ENCODE data around the gene ZNF552. TPM values are rescaled to one million over a fixed set of nuclear protein-coding genes. Genes with fewer than 3 reads are reported as not detected.
A peak's percentile ranks its signal among the peaks of the same experiment; 100 is the strongest.
"Not testable (repeated sequence)": the region's sequence is repeated elsewhere in the genome, so short reads cannot be mapped to it uniquely, and the experiment has no call there.

Gene ZNF552
- total RNA-seq, 2 experiments from 2014 or later, result 4.8 to 6.1 TPM

- H3K4me3 Mint-ChIP-seq, result no peak overlapping the region
- DNase-seq, result no peak
- intact Hi-C loops (cut with micrococcal nuclease), result no loop called here
- H3K4me1 Mint-ChIP-seq (ENCODE audit: low read depth), result peaks cover 48% of the 10 kb centered on the region
- H3K9me3 Mint-ChIP-seq, result no peaks in the 10 kb centered on the region
- no peaks in the 10 kb centered on the region for H3K27me3 Mint-ChIP-seq
- POLR2A ChIA-PET, result no interaction called here
- H3K36me3 Mint-ChIP-seq, result peaks cover 17% of the 10 kb centered on the region
- CTCF ChIA-PET, result no interaction called here
- no peak overlapping the region for H3K27ac Mint-ChIP-seq
Observed at GRCh38 chr19:57816652-57817051, 1.9 kb upstream of the ZNF552 start.

DNA sequence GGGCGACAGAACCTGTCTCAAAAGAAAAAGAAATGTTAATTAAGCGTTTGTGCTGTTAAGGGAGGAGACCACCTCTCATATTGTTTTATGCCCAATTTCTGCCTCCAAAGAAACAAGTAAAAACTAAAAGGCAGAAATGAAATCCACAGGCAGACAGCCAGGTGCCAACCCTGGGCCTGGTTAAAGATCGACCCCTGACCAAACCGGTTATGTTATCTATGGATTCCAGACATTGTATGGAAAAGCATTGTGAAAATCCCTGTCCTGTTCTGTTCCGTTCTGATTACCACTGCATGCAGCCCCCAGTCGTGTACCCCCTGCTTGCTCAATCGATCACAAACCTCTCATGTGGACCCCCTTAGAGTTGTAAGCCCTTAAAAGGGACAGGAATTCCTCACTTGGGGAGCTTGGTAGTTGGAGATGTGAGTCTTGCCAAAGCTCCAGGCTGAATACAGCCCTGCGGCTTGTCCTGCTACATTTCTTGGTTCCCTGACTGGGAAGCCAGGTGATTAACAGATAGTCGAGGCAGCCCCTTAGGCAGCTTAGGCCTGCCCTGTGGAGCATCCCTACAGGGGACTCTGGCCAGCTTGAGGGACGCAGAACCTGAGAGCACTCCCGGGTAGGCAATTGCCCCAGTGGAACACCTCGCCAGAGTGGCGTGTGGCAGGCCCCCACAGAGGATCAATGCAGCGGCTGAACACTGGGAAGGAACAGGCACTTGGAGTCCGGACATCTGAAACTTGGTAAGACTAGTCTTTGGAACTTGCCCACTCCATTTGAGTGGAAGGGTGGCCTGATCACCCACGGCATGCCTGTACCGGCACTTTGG, 748 bp upstream of the ZNF552 start:
- intact Hi-C loops (cut with micrococcal nuclease), result loop anchor here (2.0 kb wide), 2 partner anchors 47 to 69 kb away; partner anchors contain the start of genes ZNF586 and ZNF776
- CTCF ChIA-PET, result no interaction called here
- no peak for DNase-seq
- POLR2A ChIA-PET, result interaction anchor here (1.0 to 1.2 kb wide), 2 partner anchors 46 to 133 kb away, joined by 6 to 7 read pairs; partner anchors contain the start of genes ZNF551 and ZNF586
- Mint-ChIP-seq H3K9me3 (no peaks in the 10 kb centered on the region), H3K4me3 (peak overlapping the region; percentile 91), H3K27ac (peak overlapping the region; percentile 84), H3K36me3 (peaks cover 15% of the 10 kb centered on the region), H3K4me1 (ENCODE audit: low read depth) (peaks cover 39% of the 10 kb centered on the region), H3K27me3 (no peaks in the 10 kb centered on the region)

GRCh38 chr19:57813919-57814504, 701 bp downstream of the ZNF552 start:
- H3K4me3 Mint-ChIP-seq, result peak overlapping the region; percentile 91
- H3K27me3 Mint-ChIP-seq, result no peaks in the 10 kb centered on the region
- intact Hi-C loops (cut with micrococcal nuclease), result loop anchor here (2.0 to 5.0 kb wide), 4 partner anchors 33 to 532 kb away; partner anchors contain the start of genes ZNF460, ZNF586, ZNF587 and ZNF776
- POLR2A ChIA-PET, result interaction anchor here (1.2 kb wide), 1 partner anchor 45 kb away, joined by 7 read pairs; the partner anchor contains the start of gene ZNF586
- H3K4me1 Mint-ChIP-seq (ENCODE audit: low read depth), result peaks cover 36% of the 10 kb centered on the region
- peaks cover 20% of the 10 kb centered on the region for H3K36me3 Mint-ChIP-seq
- no peaks in the 10 kb centered on the region for H3K9me3 Mint-ChIP-seq
- peak overlapping the region; percentile 84 for H3K27ac Mint-ChIP-seq
- DNase-seq, result no peak
- CTCF ChIA-PET, result no interaction called here

GRCh38 chr19:57812975-57813820, 1.5 kb downstream of the ZNF552 start:
- Mint-ChIP-seq H3K4me1 (ENCODE audit: low read depth) (peaks cover 34% of the 10 kb centered on the region), H3K36me3 (peaks cover 25% of the 10 kb centered on the region), H3K4me3 (peak overlapping the region; percentile 91), H3K27ac (peak overlapping the region; percentile 61)
- POLR2A ChIA-PET, CTCF ChIA-PET, H3K27me3 Mint-ChIP-seq, DNase-seq, H3K9me3 Mint-ChIP-seq: not testable (repeated sequence)
- intact Hi-C loops (cut with micrococcal nuclease), result loop anchor here (5.0 kb wide), 2 partner anchors 34 to 531 kb away; partner anchors contain the start of genes ZNF460 and ZNF587

- no peak for DNase-seq
- H3K9me3 Mint-ChIP-seq, result no peaks in the 10 kb centered on the region
- H3K27me3 Mint-ChIP-seq, result no peaks in the 10 kb centered on the region
- no peak overlapping the region for H3K4me3 Mint-ChIP-seq
- peaks cover 32% of the 10 kb centered on the region for H3K36me3 Mint-ChIP-seq
- H3K27ac Mint-ChIP-seq, result peak overlapping the region; percentile 40
- POLR2A ChIA-PET, result no interaction called here
- H3K4me1 Mint-ChIP-seq (ENCODE audit: low read depth), result peaks cover 34% of the 10 kb centered on the region
- intact Hi-C loops (cut with micrococcal nuclease), result loop anchor here (5.0 kb wide), 2 partner anchors 35 to 530 kb away; partner anchors contain the start of genes ZNF460 and ZNF587
- CTCF ChIA-PET, result no interaction called here
Observed at GRCh38 chr19:57812226-57812625, 2.5 kb downstream of the ZNF552 start.

- H3K4me3 Mint-ChIP-seq, H3K27me3 Mint-ChIP-seq, POLR2A ChIA-PET, CTCF ChIA-PET, DNase-seq, H3K9me3 Mint-ChIP-seq, H3K27ac Mint-ChIP-seq: not testable (repeated sequence)
- H3K4me1 Mint-ChIP-seq (ENCODE audit: low read depth), result peaks cover 34% of the 10 kb centered on the region
- H3K36me3 Mint-ChIP-seq, result peaks cover 42% of the 10 kb centered on the region
- intact Hi-C loops (cut with micrococcal nuclease), result loop anchor here (5.0 kb wide), 2 partner anchors 37 to 528 kb away; partner anchors contain the start of genes ZNF460 and ZNF587
Observed at GRCh38 chr19:57810410-57811295, 4.1 kb downstream of the ZNF552 start.

DNA sequence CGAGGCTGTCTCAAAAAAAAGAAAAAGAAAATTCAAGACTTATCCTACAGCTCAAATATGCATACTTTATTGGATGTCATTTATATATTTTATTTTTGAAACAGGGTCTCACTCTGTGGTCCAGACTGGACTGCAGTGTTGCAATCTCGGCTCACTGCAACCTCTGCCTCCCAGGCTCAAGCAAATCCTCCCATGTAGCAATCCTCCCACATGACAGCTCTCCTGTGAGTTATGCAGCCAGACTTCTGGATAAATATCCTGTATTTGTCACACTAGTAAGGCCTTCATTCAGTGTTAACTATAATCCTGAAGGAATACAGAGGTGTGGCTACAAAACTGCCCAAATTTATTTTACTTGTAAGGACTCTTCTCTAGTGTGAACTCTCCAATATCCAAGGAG, 7.2 kb downstream of the ZNF552 start:
- Mint-ChIP-seq H3K27ac (no peak overlapping the region), H3K27me3 (no peaks in the 10 kb centered on the region), H3K9me3 (no peaks in the 10 kb centered on the region), H3K36me3 (peaks cover 48% of the 10 kb centered on the region), H3K4me3 (no peak overlapping the region), H3K4me1 (ENCODE audit: low read depth) (peaks cover 18% of the 10 kb centered on the region)
- ChIA-PET CTCF (no interaction called here), POLR2A (no interaction called here)
- no peak for DNase-seq
- intact Hi-C loops (cut with micrococcal nuclease), result no loop called here

DNA sequence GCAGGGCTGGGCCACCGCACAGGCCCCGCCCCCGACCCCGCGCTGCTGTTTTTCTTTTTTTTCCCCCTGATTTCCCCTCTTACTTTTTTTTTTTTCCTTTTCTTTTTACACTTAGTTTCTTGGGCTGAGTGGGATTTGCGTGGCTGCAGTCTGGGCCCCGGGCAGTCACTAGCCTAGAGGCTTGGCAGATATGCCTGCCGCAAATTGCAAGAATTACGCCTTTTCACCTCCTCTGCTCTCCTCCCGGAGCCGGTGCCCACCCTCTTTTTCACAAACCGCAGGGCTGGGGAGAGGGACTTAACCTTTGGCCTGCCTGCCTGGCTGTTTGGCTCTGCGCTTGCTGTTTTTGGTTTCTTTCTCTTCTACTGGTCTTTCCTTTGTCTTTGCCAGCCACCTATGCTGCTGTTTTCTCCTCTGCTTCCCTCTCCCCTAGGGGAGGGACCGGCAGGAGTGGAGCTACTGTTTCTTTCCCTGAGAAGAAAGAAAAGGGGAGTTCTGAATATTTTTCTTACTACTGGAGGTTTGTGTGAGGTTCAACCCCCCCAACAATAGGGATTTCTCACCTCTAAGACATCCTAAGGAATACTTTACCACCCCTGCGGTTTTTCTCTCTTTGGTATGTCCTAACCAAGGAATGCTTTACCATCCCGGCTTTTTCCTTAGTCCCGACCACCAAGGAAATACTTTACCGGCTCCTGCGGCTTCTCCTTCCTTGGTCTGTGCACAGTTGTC, 11.0 kb downstream of the ZNF552 start:
- intact Hi-C loops (cut with micrococcal nuclease), result no loop called here
- ChIA-PET CTCF (no interaction called here), POLR2A (no interaction called here)
- Mint-ChIP-seq H3K4me1 (ENCODE audit: low read depth) (peaks cover 10% of the 10 kb centered on the region), H3K9me3 (no peaks in the 10 kb centered on the region), H3K36me3 (peaks cover 38% of the 10 kb centered on the region), H3K27ac (no peak overlapping the region), H3K27me3 (no peaks in the 10 kb centered on the region), H3K4me3 (peak overlapping the region; percentile 2)
- no peak for DNase-seq

GRCh38 chr19:57803265-57803593, 11.5 kb downstream of the ZNF552 start:
- intact Hi-C loops (cut with micrococcal nuclease), result no loop called here

DNA sequence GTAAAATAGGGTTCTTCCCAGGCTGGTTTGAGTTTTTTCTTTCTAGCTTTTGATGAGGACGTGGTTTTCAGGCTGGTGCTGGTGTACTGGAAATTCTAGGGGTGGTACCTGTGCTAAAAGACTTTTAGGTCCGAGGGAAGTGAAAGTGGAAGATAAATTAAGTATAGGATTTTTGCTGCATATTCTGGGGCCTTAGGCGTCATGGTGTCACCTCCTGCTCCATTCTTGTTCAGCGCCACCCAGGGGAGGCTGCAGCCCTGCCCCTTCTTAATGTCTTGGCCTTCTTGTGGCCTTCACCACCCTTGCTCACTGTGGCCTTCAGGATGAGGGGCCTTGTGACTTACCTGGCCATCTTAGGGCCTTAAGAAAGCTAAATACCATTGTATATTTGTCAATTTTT, 12.4 kb downstream of the ZNF552 start:
- intact Hi-C loops (cut with micrococcal nuclease), result no loop called here
- Mint-ChIP-seq H3K36me3 (peaks cover 27% of the 10 kb centered on the region), H3K27ac (no peak overlapping the region), H3K9me3 (no peaks in the 10 kb centered on the region), H3K4me1 (ENCODE audit: low read depth) (peaks cover 7% of the 10 kb centered on the region), H3K4me3 (no peak overlapping the region), H3K27me3 (no peaks in the 10 kb centered on the region)
- ChIA-PET CTCF (no interaction called here), POLR2A (no interaction called here)
- no peak for DNase-seq

More at GRCh38 chr19:57803265-57803593, 11.5 kb downstream of the ZNF552 start:
- DNase-seq, result no peak
- CTCF ChIA-PET, result no interaction called here
- peaks cover 7% of the 10 kb centered on the region for H3K4me1 Mint-ChIP-seq (ENCODE audit: low read depth)
- peaks cover 34% of the 10 kb centered on the region for H3K36me3 Mint-ChIP-seq
- H3K4me3 Mint-ChIP-seq, result no peak overlapping the region
- POLR2A ChIA-PET, result no interaction called here
- H3K27me3 Mint-ChIP-seq, result no peaks in the 10 kb centered on the region
- H3K9me3 Mint-ChIP-seq, result no peaks in the 10 kb centered on the region
- H3K27ac Mint-ChIP-seq, result no peak overlapping the region

GRCh38 chr19:57800696-57801095, 14.0 kb downstream of the ZNF552 start:
- intact Hi-C loops (cut with micrococcal nuclease), result no loop called here
- no peaks in the 10 kb centered on the region for H3K27me3 Mint-ChIP-seq
- peaks cover 28% of the 10 kb centered on the region for H3K36me3 Mint-ChIP-seq
- ChIA-PET CTCF (no interaction called here), POLR2A (interaction anchor here (0.6 kb wide), 1 partner anchor 81 kb away, joined by 3 read pairs; no protein-coding TSS in a partner anchor)
- H3K4me3 Mint-ChIP-seq, result no peak overlapping the region
- no peaks in the 10 kb centered on the region for H3K9me3 Mint-ChIP-seq
- peaks cover 7% of the 10 kb centered on the region for H3K4me1 Mint-ChIP-seq (ENCODE audit: low read depth)
- DNase-seq, result no peak
- H3K27ac Mint-ChIP-seq, result no peak overlapping the region

All from activated CD4-positive, alpha-beta memory T cell treated with anti-CD3 and anti-CD28 coated beads for 36 hours (primary cell).